ENCODE data around the gene SIAE.

GRCh38 chr11:124646148-124646547 is 27.4 kb downstream of the SIAE start:
- TF ChIP-seq ATF3 (IDR thresholded peaks at IDR 0.05) (no peak), CTCF (IDR thresholded peaks at IDR 0.05; ENCODE audit: low read depth, low read length, missing input control) (no peak), TAF1 (conservative IDR thresholded peaks at IDR 0.05) (no peak), YY1 (IDR thresholded peaks at IDR 0.05) (no peak)
